Renal cortex interstitium (tissue), 11 donors: ENCODE results near the gene SCARB1. TPM values are rescaled to one million over a fixed set of nuclear protein-coding genes. Genes with fewer than 3 reads are reported as not detected.

Source experiments
- DNase-seq, 11 donors: peaks; one replicate each; pipeline ENCODE4 v3.0.0-alpha.2; 2013; ENCODE audit warnings: low read depth in 9 of 11, low spot score in 4 of 11; ENCODE audit errors: extremely low read depth in 1 of 11
- polyA plus RNA-seq, 3 donors: library from polyadenylated mRNA; unstranded; fragments of 120-200 nt; gene quantifications; one replicate each; pipeline ENCODE4 v1.2.1, GENCODE V29; 2013; ENCODE audit not compliant: insufficient read length in 3 of 3

Gene SCARB1
- polyA plus RNA-seq, 3 donors = 22.4 to 27.6 (median 22.9) TPM

- no peak for DNase-seq
Observed at GRCh38 chr12:124732275-124733075, 131.2 kb downstream of the SCARB1 start.

DNA sequence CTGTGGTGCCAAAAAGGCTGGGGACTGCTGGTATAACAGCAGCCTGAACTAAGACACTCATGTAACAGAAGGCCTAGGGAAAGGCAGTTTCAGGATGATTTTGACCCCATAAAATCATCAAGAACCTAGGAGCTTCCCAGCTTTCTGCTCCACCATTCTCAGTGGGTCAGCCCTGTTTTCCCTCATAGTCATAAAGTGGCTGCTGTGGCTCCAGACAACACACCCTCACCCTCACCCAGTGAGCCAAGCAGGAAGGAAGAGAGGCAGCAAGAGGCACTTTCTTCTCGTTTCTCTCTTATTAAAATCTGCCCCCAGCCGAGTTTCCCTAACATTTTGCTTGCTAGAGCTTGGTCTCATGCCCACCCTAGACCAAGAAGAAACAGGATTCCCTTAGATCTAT, 131.8 kb downstream of the SCARB1 start:
- DNase-seq = no peak

- peak in 2 of 11 donors; percentile 44 to 73 for DNase-seq
Observed at GRCh38 chr12:124730455-124730932, 133.2 kb downstream of the SCARB1 start.

DNA sequence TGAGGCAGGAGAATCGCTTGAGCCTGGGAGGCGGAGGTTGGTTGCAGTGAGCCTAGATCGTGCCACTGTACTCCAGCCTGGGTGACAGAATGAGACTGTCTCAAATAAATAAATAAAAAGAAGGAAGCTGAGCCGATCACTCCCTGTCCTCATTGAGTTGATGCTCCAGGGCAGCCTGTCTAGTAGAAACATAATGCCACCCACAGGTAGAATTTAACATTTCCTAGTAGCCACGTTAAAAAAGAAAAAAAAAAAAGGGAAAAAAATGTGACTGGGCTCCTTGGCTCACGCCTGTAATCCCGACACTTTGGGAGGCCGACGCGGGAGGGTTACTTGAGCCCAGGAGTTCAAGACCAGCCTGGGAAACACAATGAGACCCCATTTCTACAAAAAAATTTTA, 135.7 kb downstream of the SCARB1 start:
- DNase-seq = no peak

- DNase-seq = no peak
Observed at GRCh38 chr12:124727264-124727800, 136.3 kb downstream of the SCARB1 start.

Other genes starting within 250 kb of the SCARB1 start
- 1,000 to 10,000 TPM in 2 of 3 donors, 100 to 1,000 TPM in 1; 951 to 1,149 (median 1,141) TPM for gene UBC, start 50.8 kb upstream of the SCARB1 start, polyA plus RNA-seq
- 10 to 100 TPM in 2 of 3 donors, 1 to 10 TPM in 1; 8.0 to 11.7 (median 11.6) TPM for gene DHX37, start 125.3 kb upstream of the SCARB1 start, polyA plus RNA-seq
- gene BRI3BP, start 129.8 kb upstream of the SCARB1 start, polyA plus RNA-seq = 10 to 100 TPM in 2 of 3 donors, 1 to 10 TPM in 1; 9.1 to 10.6 (median 10.3) TPM
- 10 to 100 TPM; 21.7 to 26.2 (median 25.7) TPM for gene AACS, start 201.6 kb upstream of the SCARB1 start, polyA plus RNA-seq